ENCODE measurements around the gene NAA40.
A peak's percentile ranks its signal among the peaks of the same experiment; 100 is the strongest.

Gene NAA40

DNA sequence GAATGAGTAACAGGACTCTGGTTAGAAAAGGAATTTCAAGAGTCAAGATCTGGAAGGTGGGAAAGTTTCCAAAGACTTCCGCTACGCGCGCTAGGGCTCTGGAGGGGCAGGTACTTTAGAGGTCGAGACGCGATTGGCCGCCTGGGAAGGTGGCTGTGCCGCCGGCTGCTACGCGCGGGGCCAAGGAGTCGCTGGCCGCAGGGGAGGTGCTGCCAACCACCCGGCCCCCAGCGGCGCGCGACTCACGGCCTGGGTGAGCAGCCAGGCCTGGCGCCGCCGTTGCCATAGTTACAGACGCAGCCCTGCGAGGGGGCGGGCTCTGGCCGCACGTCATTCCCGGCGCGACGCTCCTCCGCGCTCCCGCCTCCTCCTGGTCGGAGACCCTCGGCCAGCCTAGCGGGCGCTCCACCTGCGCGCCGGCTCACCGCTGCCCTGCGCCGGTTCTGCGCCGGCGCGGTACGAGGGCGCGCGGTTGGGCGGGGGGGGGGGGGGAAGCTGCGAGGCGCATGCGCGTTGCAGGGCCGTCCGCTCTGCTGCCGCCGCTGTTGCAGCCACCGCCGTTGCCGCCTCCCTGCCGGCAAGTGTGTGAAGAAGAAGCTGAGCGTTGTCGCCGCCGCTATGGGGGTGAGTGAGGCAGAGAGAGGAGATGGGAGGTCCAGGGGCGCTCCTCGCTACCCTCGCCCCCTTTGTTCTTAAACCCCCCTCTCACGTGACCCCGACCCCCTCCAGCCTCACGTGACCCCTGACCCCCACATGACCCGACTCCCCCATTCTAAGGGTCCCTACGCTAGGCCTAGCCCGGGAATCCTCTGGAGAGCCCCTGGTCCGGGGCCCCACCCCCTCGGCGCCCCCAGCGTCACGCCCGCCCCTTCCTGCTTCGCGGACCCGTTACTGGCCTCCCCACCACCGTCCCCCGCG lies at the start of gene NAA40:
NAA40 (plus strand) TSS at position 524 of the 918 bp plus-strand sequence; CDS start at position 619, 95 bp downstream.
- peak; percentile 95 for DNase-seq (ENCODE audit: low spot score)

DNA sequence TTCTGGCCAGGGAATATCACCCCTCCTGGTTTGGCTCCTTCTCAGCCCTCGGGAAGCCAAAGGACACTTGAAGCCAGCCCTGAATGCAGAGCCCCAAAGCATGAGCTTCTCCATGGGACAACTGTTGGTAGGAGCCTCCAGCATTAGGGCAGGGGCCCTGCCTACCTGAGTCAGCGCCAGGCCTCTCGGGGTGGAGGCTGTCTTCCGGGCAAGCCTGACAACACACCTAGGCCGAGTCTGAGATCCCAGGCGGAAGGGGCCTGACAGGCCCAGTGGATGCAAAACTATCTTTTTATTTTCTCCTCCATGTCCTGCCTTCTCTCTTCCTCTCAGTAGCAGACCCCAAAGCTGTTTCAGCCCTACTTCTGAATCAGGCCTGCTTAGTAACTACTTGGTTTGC lies 49.5 kb upstream of the NAA40 start:
- DNase-seq (ENCODE audit: low spot score) = no peak

DNA sequence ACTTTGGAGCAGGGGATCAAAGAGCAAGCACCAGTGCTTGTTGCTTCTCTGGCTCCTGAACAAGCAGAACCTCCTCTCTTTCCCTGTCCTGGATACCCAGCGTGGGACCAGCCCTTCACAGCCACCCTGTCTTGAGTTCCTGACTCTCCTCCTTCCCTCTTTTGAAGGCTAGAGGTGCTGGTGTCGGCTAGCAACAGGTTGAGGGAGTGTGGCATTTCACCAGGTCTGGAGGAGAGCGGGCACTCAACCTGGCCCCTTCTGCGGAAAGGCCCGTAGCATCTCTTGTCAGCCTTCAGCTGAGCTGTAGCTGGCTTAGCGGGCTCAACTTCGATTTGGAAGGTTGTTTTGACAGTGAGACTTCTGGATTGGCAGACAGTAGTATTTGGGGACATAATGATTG lies 48.4 kb upstream of the NAA40 start:
- DNase-seq (ENCODE audit: low spot score) = no peak

DNA sequence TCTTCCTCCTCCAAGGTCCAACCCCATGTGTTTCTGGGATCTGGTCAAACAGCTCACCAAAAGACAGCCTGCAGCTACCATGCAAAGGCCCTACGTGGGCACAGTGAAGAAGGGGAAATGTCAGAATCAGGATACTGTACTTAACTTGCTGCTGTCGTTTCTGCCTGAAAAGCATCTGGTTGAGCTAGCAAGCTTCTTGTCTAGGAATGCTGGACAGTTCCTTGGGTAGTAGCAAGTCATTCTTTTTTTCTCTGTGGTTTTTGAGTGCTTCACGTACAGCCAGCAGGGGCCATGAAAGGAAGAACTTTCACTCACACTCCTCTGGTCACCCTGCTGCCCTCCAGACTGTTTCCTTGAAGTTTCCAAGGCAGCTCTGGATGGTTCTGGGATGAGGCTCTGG lies 46.6 kb upstream of the NAA40 start:
- DNase-seq (ENCODE audit: low spot score) = no peak

DNA sequence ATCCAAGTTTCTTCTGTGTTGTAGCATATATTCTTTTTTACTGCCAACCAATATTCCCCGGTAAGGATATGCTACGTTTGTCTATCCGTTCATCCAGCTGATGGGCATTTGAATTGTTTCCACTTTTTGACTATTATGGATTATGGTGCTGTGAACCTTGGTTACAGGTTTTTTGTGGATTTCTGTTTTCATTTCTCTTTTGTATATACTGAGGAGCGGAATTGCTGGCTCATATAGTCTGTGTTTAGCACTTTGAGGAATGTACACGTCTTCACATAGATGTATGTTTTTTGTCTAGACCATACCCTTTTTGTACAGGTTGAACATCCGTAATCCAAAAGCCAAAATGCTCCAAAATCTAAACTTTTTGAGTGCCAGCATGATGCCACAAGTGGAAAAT lies 45.4 kb upstream of the NAA40 start:
- DNase-seq (ENCODE audit: low spot score) = no peak

DNA sequence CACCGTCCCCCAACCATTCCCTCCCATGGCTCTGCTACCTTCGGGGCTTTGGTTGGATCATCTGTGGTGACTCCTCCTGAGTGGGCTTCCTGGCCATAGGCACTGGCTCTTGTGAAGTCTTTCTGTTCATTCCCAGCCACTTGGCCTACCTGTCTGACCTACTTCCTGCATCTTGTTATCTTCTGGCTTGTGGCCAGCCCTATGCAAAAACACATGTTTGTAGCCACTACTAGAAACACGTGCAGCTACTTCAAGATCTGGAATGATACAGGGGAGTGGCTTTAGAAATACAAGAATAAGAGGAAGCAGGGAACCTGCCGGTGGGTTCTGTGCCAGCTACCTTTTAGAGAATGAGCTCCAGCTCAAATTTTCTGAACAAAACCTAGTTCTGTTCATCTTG lies 42.7 kb upstream of the NAA40 start:
- no peak for DNase-seq (ENCODE audit: low spot score)

DNA sequence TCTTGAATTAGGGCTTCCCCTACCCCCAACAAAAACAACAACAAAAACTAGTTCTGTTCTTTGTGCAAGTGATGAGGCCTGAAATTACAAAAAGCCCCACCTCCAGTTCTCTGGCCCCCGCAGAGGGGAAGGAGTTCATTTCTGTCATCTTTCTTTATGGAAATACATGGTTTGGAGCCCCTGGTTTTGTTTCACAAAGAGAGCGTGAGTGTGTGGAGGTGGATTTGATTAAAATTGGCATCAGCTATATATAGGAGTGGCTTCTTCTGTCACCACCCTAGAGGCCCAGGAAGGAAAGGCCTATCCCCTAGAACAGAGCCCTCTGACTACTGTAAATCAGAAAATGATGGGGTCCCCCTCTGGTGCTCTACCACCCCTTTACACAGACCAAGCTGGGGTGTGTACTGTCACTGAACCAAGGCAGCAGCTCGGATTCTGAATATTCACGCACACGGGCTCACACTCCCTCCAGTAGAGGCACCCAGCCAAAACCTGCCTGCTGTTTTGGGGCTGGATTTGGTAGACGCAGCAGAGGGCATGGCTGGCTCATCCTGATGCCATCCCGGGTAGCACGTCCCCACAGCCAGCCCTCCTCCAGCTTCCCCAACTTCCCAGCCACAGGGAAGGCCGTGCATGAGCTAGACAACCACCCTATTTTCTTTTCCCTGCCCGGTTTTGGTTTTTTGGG lies 41.2 kb upstream of the NAA40 start:
- DNase-seq (ENCODE audit: low spot score) = no peak

DNA sequence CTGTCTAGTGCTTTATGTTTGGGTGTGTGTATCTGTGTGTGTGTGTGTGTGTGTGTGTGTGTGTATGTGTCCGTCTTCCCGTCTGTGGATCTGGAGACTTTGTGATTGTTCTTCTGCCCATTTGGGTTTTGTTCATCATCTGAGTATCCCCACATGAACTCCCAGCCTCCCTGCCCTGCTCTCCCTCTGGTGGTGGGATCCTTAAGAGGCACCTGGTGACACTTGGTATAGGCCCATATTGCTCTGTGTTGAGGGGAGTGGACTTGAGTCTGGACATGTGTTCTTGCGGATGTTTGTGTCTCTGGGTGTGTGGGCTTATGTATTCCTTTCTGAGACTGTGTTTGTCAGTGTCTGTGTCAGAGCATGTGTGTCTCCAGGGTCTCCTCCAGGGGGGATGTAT lies 37.1 kb upstream of the NAA40 start:
- DNase-seq (ENCODE audit: low spot score) = no peak

DNA sequence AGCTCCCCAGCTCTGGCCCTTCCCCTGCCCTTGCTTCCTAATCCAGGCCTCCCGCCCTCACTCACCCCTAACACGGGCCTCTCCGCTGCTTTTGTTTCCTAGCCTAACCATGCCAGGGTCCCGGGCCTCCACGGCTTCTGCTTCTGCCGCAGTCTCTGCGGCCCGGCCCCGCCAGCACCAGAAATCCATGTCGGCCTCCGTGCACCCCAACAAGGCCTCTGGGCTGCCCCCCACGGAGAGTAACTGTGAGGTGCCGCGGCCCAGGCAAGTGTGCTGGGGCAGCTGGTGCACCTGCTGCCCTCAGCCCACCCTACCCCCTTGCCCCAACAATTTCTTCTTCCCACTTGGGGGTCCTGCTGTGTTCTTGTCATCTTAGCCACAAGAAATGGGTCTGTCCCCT lies 34.9 kb upstream of the NAA40 start:
- DNase-seq (ENCODE audit: low spot score) = no peak

DNA sequence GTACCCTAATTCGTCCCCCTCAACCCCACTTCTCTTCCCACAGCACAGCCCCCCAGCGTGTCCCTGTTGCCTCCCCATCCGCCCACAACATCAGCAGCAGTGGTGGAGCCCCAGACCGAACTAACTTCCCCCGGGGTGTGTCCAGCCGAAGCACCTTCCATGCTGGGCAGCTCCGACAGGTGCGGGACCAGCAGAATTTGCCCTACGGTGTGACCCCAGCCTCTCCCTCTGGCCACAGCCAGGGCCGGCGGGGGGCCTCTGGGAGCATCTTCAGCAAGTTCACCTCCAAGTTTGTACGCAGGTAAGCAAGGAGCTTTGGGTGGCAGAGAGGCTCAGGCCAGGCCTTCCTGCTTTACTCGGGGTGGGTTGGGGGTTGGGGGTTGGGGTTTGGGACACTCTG lies 34.1 kb upstream of the NAA40 start:
- no peak for DNase-seq (ENCODE audit: low spot score)

DNA sequence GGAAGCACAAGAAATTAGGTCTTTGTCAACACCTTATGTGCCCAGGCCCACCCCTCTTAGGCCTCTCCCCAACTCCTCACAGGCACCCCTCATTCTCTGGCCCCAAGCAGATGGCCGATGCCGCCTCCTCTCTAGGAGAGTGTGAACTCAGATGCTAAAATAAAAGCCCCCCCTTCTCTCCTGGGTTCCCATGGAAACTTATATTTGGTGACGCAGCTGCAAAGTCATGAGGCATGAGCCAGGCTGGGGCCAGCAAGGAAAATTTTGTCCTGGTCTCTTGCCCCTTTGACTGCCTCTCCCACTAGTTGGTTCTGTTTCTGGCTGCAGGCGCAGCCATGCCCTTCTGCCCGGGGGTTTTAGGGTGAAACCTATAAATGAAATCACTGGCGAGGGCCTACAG lies 33.6 kb upstream of the NAA40 start:
- no peak for DNase-seq (ENCODE audit: low spot score)

DNA sequence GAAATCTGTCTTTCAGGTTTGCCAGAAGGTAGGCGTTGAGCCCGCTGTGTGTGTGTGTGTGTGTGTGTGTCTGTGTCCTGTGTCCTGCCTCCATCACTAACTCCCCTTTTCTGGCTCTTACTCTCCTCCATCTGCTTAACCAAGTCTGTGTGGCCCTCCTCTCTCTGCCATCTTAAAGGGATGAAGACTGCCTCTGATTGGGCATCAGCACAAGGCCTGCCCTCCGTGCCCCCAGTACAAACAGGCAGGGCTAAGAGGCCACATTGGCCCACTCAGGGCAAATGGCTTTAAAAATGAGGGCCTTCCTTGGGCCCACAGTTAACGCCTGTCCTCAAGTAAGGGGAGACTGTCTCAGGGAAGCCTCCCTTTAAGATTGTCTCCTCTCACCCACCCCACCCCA lies 32.7 kb upstream of the NAA40 start:
- no peak for DNase-seq (ENCODE audit: low spot score)

DNA sequence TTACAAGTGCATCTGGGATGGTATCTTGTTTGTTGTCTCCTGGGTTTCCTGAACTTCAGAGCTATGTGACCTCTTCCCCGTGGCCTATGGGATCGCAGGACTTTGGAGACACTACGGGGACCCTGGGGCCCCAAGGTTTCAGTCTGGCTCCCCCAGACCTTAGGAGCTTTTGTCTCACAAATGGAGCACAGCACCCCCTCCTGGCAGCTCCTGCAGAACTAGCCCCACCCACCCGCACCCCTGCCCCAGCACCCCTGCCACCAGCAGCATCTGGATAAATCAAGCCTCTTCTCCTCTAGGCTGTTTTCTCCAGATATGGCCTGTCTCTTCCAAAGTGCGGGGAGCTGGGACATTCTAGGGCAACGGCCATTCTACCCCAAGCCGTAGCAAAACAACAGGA lies 32.2 kb upstream of the NAA40 start:
- DNase-seq (ENCODE audit: low spot score) = peak; percentile 49

DNA sequence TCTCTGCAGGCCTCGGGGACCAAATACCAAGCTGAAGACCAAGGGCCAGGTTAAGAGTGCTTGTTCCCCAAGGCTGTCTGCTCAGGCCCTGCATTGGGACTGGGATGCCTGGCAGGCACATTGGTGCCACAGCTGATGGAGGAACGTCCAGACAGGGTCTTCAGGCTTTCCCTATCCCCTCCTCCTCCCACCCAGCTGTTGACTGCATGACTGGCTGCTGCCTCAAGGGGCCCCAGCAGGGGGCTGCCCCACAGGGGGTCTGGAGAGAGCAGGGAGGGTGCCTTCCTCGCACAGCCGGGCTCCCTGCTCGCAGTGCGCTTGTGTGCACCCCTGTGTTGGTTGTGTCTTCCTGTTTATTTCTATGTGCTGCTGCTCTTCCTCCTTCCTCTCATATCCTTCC lies 31.7 kb upstream of the NAA40 start:
- no peak for DNase-seq (ENCODE audit: low spot score)

DNA sequence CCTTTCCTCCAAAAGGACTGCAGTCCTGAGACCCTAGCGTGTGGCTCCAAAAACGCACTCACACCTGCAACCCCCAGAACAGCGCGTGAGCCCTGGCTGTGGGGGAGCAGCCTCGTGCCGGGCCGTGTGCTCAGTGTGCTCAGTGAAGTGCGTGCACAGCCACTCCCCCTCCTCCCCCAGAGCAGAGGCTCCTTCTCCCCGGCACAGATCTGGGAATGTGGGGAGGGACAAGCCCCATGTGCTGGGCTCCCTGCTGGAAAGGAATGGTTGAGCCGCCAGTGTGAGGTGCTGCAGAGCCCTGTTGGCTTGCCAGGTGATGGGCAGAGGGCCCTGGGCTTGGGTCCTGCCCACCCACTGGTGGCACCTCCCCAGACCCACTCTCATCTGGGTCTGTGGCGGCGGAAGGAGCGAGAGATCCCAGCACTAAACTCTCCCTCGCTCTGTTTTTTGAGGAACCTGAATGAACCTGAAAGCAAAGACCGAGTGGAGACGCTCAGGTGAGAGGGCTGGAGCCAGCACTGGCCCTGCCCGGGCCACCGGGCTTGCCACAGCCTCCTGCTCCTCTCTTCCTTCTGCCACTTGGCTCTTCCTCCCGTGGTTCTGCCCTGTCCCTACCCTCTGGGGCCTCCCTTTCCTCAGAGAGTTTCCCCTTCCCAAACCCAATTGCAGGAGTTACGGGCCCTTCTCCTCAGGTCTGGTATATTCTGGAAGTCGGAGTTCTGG lies 30.8 kb upstream of the NAA40 start:
- DNase-seq (ENCODE audit: low spot score) = no peak

DNA sequence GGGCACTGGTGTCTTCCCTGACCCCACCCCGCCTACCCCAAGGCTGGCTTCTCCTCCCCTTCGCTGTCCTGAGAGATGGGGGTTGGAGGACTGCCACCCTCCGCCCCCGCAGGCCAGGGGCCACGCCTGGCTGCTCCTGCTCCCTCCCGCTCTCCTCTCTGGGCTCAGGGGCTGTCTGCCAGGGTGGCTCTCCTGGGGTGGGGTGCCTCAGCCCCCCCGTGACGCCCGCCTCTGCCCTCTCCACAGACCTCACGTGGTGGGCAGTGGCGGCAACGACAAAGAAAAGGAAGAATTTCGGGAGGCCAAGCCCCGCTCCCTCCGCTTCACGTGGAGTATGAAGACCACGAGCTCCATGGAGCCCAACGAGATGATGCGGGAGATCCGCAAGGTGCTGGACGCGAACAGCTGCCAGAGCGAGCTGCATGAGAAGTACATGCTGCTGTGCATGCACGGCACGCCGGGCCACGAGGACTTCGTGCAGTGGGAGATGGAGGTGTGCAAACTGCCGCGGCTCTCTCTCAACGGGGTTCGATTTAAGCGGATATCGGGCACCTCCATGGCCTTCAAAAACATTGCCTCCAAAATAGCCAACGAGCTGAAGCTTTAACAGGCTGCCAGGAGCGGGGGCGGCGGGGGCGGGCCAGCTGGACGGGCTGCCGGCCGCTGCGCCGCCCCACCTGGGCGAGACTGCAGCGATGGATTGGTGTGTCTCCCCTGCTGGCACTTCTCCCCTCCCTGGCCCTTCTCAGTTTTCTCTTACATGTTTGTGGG lies 30.0 kb upstream of the NAA40 start:
- DNase-seq (ENCODE audit: low spot score) = no peak

DNA sequence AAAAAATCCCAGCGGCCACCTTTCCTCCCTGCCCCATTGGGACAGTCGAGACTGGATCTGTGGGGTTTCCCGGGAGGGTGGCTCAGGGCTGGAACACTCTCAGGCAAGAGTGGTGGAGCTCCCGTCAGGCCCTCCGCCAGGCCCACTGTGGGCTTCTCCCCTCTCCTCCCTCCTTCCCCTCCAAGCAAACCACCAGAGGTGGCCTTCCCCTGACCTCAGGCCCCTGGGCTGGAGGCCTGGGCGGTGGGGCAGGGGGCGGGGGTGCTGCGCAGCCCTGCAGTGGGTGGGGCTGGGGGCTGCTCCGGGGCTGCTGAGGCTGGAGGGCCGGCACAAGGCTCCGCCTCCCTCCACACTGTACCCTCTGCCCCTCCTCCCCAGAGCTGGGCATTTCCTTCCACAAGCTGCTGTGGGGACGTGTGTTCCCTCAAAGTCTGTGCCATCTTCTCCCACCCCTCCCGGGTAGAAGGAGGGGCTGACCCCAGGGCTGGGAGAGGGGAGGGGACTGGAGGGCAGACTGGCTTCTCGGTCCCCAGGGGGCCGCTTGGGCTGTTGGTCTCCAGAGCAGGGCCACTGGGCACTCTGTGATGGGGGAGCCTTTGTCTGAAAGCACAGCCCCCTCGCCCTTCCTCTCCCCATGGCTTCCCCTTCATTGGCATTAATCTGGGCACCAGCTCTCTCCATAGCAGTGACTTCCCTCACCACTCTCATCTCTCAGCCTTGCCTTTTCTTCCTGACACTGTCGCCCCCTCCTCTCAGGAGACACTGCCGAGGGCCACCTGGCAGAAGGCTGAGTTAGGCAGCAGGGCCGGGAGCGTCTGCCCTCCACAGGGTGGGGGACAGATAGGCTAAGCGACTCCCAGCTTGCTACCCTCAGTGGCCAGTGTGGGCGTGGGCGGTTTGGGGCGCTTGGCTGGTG lies 29.0 kb upstream of the NAA40 start:
- no peak for DNase-seq (ENCODE audit: low spot score)

DNA sequence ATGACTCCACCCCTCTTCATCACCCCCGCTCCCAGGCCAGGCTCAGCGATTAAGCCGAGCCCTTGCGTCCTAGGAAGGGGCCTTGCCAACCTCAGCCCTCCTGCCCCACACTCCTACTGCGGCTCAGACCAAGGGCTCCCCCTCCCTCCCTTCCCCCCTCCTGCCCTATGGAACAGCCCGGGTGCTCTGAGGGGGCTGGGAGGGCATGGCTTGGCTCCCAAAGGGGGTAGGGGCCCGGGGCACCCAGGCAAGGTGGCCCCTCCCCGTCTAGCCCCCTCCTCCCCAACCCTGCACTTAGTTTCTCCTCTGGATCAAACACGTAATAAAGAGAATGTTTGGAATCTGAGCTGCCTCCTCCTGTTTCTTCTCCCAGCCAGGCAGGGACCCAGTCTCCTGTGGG lies 28.1 kb upstream of the NAA40 start:
- DNase-seq (ENCODE audit: low spot score) = no peak

DNA sequence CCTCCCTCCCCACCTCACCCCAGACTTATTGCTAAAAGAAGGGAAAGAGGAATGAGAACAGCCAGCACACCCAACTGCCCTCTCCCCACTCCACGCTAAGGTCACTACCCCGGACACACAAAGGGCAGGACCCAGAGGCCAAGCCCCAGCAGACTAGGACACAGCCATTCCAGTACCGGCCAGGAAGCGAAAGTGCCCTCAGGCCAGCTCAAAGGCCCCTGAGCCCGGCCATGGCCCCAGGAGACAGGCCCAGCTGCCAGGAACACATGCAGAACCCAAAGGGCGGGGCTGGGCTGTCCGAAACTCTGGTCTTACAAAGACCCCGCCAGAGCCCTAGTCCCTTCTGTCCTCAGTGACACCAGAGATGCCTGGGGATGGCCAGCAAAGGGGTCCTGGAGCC lies 27.4 kb upstream of the NAA40 start:
- DNase-seq (ENCODE audit: low spot score) = no peak

DNA sequence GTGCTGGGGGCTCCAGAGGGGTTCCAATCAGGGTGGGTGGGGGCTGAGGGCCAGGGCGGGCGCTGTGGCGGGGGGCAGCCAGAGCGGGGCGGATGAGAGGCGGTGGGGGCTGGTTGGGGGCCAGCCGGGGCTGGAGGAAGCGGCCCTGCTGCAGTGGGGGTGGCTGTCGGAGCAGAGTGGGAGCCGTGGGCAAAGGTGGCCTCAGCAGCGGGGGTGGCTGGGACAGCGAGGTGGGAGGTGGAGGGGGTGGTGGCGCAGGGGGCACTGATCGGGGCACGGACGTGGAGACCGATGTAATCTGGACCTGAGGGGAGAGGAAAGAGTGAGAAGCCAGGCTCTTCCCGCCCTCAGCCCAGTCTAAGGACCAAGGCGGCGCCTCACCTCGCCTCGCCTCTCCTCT lies 26.9 kb upstream of the NAA40 start:
- no peak for DNase-seq (ENCODE audit: low spot score)

DNA sequence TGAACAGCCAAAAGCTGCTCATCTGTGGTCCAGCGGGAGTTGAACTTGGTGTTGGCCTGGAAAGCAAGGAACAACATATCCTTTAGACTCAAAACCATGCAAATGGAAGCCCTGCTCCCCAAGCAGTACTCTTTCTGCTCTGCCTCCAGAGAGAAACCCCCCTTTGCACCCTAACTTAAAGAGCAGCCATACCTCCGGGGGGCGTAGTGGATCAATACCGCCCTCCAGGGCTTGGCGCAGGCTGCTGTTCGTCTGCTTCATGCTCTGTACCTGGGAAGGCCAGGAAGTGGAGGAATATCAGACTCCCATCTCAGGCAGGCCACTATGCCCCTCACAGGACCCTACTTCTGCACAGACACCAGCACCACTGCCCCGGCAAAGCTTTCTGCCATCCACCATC lies 26.1 kb upstream of the NAA40 start:
- no peak for DNase-seq (ENCODE audit: low spot score)
